ENCODE data around the gene YBX1.

- TF ChIP-seq, protein P1, sequence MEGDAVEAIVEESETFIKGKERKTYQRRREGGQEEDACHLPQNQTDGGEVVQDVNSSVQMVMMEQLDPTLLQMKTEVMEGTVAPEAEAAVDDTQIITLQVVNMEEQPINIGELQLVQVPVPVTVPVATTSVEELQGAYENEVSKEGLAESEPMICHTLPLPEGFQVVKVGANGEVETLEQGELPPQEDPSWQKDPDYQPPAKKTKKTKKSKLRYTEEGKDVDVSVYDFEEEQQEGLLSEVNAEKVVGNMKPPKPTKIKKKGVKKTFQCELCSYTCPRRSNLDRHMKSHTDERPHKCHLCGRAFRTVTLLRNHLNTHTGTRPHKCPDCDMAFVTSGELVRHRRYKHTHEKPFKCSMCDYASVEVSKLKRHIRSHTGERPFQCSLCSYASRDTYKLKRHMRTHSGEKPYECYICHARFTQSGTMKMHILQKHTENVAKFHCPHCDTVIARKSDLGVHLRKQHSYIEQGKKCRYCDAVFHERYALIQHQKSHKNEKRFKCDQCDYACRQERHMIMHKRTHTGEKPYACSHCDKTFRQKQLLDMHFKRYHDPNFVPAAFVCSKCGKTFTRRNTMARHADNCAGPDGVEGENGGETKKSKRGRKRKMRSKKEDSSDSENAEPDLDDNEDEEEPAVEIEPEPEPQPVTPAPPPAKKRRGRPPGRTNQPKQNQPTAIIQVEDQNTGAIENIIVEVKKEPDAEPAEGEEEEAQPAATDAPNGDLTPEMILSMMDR (conservative IDR thresholded peaks at IDR 0.05; ENCODE audit: low read length): no peak
- no peak for TF ChIP-seq EZH2phosphoT487 (IDR thresholded peaks at IDR 0.05; ENCODE audit: borderline replicate concordance)
These were observed 717 bp downstream of the YBX1 start for GRCh38 chr1:42682739-42683531.

Data from Loucy (cell line).